EL (cell line): ENCODE results near the gene C4BPB.
A peak's percentile ranks its signal among the peaks of the same experiment; 100 is the strongest.

Experiments
- DNase-seq: peaks from one replicate; pipeline ENCODE4 v3.0.0-alpha.2; 2016

Gene C4BPB

GRCh38 chr1:207088161-207088560 lies 499 bp upstream of the C4BPB start:
- peak; percentile 47 for DNase-seq

GRCh38 chr1:207089627-207090355 lies 1.1 kb downstream of the C4BPB start:
- no peak for DNase-seq

GRCh38 chr1:207091200-207091908 lies 2.7 kb downstream of the C4BPB start:
- no peak for DNase-seq

- DNase-seq: no peak
These were observed 5.3 kb downstream of the C4BPB start for GRCh38 chr1:207093944-207094343.

- no peak for DNase-seq
These were observed 9.2 kb downstream of the C4BPB start for GRCh38 chr1:207097871-207098324.

GRCh38 chr1:207101720-207102119 lies 13.1 kb downstream of the C4BPB start:
- no peak for DNase-seq

- DNase-seq: no peak
These were observed 13.5 kb downstream of the C4BPB start for GRCh38 chr1:207102146-207102545.

GRCh38 chr1:207102659-207103058 lies 14.0 kb downstream of the C4BPB start:
- no peak for DNase-seq

- no peak for DNase-seq
These were observed 15.3 kb downstream of the C4BPB start, which contains the start of gene C4BPA for GRCh38 chr1:207103892-207104373. C4BPA (plus strand) TSS chr1:207104233; CDS start chr1:207113026, 8,793 bp downstream.

- DNase-seq: peak; percentile 7
These were observed 20.3 kb downstream of the C4BPB start for GRCh38 chr1:207109004-207109403.

GRCh38 chr1:207112616-207113296 lies 24.1 kb downstream of the C4BPB start:
- no peak for DNase-seq

GRCh38 chr1:207115269-207115668 lies 26.6 kb downstream of the C4BPB start:
- no peak for DNase-seq

- no peak for DNase-seq
These were observed 35.7 kb downstream of the C4BPB start for GRCh38 chr1:207124389-207124788.

- DNase-seq: no peak
These were observed 39.8 kb downstream of the C4BPB start for GRCh38 chr1:207128336-207128921.

GRCh38 chr1:207129053-207129452 lies 40.4 kb downstream of the C4BPB start:
- no peak for DNase-seq

- no peak for DNase-seq
These were observed 41.8 kb downstream of the C4BPB start for GRCh38 chr1:207130252-207131036.

- DNase-seq: no peak
These were observed 42.5 kb downstream of the C4BPB start for GRCh38 chr1:207131163-207131562.

GRCh38 chr1:207134581-207134980 lies 45.9 kb downstream of the C4BPB start:
- DNase-seq: no peak

- DNase-seq: no peak
These were observed 51.0 kb downstream of the C4BPB start for GRCh38 chr1:207139616-207140015.

GRCh38 chr1:207140536-207140935 lies 51.9 kb downstream of the C4BPB start:
- DNase-seq: peak; percentile 32

- DNase-seq: no peak
These were observed 56.9 kb downstream of the C4BPB start for GRCh38 chr1:207145401-207146058.
